ENCODE data around the gene AKR7A3. TPM values are rescaled to one million over a fixed set of nuclear protein-coding genes. Genes with fewer than 3 reads are reported as not detected.
A peak's percentile ranks its signal among the peaks of the same experiment; 100 is the strongest.
"Not testable (repeated sequence)": the region's sequence is repeated elsewhere in the genome, so short reads cannot be mapped to it uniquely, and the experiment has no call there.

The AKR7A3 gene
- total RNA-seq, 1 experiment from 2014 or later: 1.5 TPM

DNA sequence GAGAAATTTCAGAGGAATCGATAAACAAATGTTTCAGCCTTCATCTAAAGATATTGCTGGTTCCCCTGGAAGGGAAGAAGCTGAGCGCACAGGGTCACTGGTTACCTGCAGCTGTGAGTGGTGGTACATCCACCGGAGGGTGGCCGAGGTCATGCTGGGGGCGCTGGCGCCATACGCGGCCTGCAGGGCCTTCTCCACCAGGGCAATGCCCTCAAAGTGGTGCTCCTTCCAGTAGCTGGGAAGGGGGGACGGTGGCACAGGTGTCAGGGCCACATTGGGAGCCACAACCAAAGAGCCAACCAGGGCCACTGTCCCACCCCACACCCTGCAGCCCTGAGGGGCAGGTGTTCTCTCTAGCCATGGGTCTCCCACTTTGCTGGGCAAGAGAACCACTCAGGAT, 4.7 kb downstream of the AKR7A3 start:
- CTCF ChIA-PET: no interaction called here
- Mint-ChIP-seq H3K9me3 (peaks cover 6% of the 10 kb centered on the region), H3K27ac (no peak overlapping the region), H3K36me3 (no peaks in the 10 kb centered on the region), H3K4me1 (peaks cover 2% of the 10 kb centered on the region; the same call in 1 of the 2 replicates), H3K4me3 (no peak overlapping the region), H3K27me3 (ENCODE audit: low read depth) (peaks cover 20% of the 10 kb centered on the region)
- DNase-seq (ENCODE audit: low spot score): no peak
- TF ChIP-seq, protein P1, sequence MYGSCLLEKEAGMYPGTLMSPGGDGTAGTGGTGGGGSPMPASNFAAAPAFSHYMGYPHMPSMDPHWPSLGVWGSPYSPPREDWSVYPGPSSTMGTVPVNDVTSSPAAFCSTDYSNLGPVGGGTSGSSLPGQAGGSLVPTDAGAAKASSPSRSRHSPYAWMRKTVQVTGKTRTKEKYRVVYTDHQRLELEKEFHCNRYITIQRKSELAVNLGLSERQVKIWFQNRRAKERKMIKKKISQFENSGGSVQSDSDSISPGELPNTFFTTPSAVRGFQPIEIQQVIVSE (CRISPR knock-in tag; IDR thresholded peaks at IDR 0.05; ENCODE audit: borderline replicate concordance): no peak
- TF ChIP-seq, protein P2, sequence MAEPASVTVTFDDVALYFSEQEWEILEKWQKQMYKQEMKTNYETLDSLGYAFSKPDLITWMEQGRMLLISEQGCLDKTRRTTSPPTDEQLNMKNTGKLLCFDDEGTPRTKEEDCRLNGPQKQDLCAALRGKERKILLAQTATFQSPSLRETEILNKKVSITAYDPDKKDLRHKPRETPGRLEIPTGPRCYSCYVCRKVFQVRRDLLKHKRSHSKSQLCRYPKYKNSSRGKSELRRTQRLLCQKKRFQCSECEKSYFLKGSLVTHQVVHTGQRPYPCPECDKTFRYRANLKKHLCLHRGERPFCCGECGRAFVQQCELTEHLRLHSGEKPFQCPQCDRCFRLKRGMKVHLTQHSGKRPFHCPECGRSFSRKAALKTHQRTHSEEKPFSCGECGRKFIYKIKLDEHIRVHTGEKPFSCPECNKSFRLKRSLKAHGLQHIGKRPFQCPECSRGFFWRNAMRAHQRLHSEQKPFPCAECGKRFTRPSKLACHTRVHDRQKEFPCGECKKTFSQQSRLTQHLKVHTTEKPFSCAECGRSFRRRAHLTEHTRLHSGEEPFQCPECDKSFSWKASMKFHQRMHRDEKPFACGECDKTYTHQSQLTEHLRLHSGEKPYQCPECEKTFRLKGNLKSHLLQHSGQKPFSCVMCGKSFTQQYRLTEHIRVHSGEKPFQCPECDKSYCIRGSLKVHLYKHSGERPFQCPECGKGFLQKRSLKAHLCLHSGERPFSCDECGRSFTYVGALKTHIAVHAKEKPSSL (CRISPR knock-in tag; conservative IDR thresholded peaks at IDR 0.05): no peak
- no peak for TF ChIP-seq NFATC4 (CRISPR knock-in tag; IDR thresholded peaks at IDR 0.05)
- no peak for TF ChIP-seq ZNF396 (CRISPR knock-in tag; IDR thresholded peaks at IDR 0.05; ENCODE audit: borderline replicate concordance)
- TF ChIP-seq, protein P3, sequence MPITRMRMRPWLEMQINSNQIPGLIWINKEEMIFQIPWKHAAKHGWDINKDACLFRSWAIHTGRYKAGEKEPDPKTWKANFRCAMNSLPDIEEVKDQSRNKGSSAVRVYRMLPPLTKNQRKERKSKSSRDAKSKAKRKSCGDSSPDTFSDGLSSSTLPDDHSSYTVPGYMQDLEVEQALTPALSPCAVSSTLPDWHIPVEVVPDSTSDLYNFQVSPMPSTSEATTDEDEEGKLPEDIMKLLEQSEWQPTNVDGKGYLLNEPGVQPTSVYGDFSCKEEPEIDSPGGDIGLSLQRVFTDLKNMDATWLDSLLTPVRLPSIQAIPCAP (CRISPR knock-in tag; IDR thresholded peaks at IDR 0.05): no peak
- TF ChIP-seq, protein P4, sequence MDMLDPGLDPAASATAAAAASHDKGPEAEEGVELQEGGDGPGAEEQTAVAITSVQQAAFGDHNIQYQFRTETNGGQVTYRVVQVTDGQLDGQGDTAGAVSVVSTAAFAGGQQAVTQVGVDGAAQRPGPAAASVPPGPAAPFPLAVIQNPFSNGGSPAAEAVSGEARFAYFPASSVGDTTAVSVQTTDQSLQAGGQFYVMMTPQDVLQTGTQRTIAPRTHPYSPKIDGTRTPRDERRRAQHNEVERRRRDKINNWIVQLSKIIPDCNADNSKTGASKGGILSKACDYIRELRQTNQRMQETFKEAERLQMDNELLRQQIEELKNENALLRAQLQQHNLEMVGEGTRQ (CRISPR knock-in tag; IDR thresholded peaks at IDR 0.05): no peak
- TF ChIP-seq RELA (CRISPR knock-in tag; IDR thresholded peaks at IDR 0.05; ENCODE audit: borderline replicate concordance): no peak
- no peak for TF ChIP-seq ZNF416 (CRISPR knock-in tag; IDR thresholded peaks at IDR 0.05)
- TF ChIP-seq, protein P5, sequence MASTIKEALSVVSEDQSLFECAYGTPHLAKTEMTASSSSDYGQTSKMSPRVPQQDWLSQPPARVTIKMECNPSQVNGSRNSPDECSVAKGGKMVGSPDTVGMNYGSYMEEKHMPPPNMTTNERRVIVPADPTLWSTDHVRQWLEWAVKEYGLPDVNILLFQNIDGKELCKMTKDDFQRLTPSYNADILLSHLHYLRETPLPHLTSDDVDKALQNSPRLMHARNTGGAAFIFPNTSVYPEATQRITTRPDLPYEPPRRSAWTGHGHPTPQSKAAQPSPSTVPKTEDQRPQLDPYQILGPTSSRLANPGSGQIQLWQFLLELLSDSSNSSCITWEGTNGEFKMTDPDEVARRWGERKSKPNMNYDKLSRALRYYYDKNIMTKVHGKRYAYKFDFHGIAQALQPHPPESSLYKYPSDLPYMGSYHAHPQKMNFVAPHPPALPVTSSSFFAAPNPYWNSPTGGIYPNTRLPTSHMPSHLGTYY (CRISPR knock-in tag; IDR thresholded peaks at IDR 0.05): no peak
- TF ChIP-seq, protein P6, sequence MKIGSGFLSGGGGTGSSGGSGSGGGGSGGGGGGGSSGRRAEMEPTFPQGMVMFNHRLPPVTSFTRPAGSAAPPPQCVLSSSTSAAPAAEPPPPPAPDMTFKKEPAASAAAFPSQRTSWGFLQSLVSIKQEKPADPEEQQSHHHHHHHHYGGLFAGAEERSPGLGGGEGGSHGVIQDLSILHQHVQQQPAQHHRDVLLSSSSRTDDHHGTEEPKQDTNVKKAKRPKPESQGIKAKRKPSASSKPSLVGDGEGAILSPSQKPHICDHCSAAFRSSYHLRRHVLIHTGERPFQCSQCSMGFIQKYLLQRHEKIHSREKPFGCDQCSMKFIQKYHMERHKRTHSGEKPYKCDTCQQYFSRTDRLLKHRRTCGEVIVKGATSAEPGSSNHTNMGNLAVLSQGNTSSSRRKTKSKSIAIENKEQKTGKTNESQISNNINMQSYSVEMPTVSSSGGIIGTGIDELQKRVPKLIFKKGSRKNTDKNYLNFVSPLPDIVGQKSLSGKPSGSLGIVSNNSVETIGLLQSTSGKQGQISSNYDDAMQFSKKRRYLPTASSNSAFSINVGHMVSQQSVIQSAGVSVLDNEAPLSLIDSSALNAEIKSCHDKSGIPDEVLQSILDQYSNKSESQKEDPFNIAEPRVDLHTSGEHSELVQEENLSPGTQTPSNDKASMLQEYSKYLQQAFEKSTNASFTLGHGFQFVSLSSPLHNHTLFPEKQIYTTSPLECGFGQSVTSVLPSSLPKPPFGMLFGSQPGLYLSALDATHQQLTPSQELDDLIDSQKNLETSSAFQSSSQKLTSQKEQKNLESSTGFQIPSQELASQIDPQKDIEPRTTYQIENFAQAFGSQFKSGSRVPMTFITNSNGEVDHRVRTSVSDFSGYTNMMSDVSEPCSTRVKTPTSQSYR (CRISPR knock-in tag; IDR thresholded peaks at IDR 0.05): no peak
- POLR2A ChIA-PET: no interaction called here
- no peak for ATAC-seq

DNA sequence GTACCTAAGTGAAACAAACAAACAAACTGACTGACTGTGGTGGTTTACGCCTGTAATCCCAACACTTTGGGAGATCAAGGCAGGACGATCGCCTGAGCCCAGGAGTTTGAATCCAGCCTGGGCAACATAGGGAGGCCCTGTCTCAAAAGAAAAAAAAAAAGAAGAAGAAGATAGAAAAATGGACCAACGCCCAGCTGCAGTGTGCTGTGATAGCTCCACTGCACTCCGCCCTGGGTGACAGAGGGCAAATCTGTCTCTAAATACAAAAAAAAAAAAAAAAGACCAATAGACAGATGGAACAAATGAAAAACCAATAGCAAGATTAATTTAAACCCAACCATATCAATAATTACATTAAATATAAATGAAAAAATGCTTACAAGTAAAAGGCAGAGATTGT, 13.9 kb downstream of the AKR7A3 start:
- Mint-ChIP-seq H3K9me3 (peaks cover 12% of the 10 kb centered on the region), H3K27me3 (ENCODE audit: low read depth) (peaks cover 35% of the 10 kb centered on the region), H3K4me1 (no peaks in the 10 kb centered on the region), H3K4me3 (no peak overlapping the region), H3K27ac (no peak overlapping the region), H3K36me3 (no peaks in the 10 kb centered on the region)
- DNase-seq (ENCODE audit: low spot score) (no peak), ATAC-seq (no peak)
- CTCF ChIA-PET: interaction anchor here (0.8 to 1.7 kb wide), 2 partner anchors 307 to 376 kb away, joined by 4 read pairs; no protein-coding TSS in a partner anchor
- no peak for TF ChIP-seq NR1H2 (CRISPR knock-in tag; IDR thresholded peaks at IDR 0.05)
- TF ChIP-seq FOXJ3 (CRISPR knock-in tag; IDR thresholded peaks at IDR 0.05; ENCODE audit: borderline replicate concordance): no peak
- TF ChIP-seq ZNF671 (CRISPR knock-in tag; IDR thresholded peaks at IDR 0.05): no peak
- TF ChIP-seq GABPB1 (CRISPR knock-in tag; IDR thresholded peaks at IDR 0.05): no peak
- no peak for TF ChIP-seq ZNF396 (CRISPR knock-in tag; IDR thresholded peaks at IDR 0.05; ENCODE audit: borderline replicate concordance)
- TF ChIP-seq, protein P7, sequence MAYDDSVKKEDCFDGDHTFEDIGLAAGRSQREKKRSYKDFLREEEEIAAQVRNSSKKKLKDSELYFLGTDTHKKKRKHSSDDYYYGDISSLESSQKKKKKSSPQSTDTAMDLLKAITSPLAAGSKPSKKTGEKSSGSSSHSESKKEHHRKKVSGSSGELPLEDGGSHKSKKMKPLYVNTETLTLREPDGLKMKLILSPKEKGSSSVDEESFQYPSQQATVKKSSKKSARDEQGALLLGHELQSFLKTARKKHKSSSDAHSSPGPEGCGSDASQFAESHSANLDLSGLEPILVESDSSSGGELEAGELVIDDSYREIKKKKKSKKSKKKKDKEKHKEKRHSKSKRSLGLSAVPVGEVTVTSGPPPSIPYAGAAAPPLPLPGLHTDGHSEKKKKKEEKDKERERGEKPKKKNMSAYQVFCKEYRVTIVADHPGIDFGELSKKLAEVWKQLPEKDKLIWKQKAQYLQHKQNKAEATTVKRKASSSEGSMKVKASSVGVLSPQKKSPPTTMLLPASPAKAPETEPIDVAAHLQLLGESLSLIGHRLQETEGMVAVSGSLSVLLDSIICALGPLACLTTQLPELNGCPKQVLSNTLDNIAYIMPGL (CRISPR knock-in tag; IDR thresholded peaks at IDR 0.05): no peak
- POLR2A ChIA-PET: no interaction called here

DNA sequence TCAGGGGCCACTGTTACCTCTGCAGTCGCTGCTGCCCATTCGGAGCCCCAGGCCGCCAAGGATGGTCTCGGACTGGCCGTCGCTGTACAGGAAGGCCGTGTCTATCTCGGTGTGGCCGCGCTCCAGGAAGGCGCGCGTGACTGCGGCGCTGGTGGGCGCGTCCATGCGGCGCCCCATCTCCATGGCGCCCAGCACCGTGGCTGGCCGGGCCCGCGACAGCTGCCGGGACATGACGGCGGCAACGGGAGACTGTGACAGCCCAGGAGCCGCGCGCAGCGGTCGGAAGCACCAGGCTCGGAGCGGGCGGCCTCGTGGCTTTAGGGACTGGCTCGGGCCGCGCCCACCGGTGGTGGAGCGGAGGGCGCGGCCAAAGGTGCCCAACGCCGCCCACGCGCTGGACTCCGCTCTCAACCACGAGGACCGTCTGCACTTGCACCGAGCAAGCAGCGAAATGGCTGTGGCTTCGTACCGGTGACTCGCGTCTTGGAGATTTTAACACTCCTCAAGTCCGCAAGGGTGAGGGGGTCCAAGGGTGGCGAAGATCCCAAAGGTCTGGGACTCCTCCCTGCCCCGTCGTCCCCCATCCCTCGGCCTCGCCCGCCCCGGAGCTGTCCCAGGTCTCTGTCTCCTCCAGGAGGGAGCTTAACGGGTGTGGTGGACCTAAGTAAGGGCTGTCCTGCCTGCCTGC, 14.6 kb downstream of the AKR7A3 start:
- DNase-seq (ENCODE audit: low spot score); H3K27ac Mint-ChIP-seq; H3K4me1 Mint-ChIP-seq; H3K9me3 Mint-ChIP-seq; H3K4me3 Mint-ChIP-seq; POLR2A ChIA-PET; H3K36me3 Mint-ChIP-seq: not testable (repeated sequence)
- peaks cover 35% of the 10 kb centered on the region for H3K27me3 Mint-ChIP-seq (ENCODE audit: low read depth)
- ATAC-seq: peak; percentile 33
- CTCF ChIA-PET: interaction anchor here (0.8 to 1.7 kb wide), 2 partner anchors 308 to 377 kb away, joined by 4 read pairs; no protein-coding TSS in a partner anchor
